ENCODE results near the gene FOXK2.
A peak's percentile ranks its signal among the peaks of the same experiment; 100 is the strongest.

FOXK2 gene

DNA sequence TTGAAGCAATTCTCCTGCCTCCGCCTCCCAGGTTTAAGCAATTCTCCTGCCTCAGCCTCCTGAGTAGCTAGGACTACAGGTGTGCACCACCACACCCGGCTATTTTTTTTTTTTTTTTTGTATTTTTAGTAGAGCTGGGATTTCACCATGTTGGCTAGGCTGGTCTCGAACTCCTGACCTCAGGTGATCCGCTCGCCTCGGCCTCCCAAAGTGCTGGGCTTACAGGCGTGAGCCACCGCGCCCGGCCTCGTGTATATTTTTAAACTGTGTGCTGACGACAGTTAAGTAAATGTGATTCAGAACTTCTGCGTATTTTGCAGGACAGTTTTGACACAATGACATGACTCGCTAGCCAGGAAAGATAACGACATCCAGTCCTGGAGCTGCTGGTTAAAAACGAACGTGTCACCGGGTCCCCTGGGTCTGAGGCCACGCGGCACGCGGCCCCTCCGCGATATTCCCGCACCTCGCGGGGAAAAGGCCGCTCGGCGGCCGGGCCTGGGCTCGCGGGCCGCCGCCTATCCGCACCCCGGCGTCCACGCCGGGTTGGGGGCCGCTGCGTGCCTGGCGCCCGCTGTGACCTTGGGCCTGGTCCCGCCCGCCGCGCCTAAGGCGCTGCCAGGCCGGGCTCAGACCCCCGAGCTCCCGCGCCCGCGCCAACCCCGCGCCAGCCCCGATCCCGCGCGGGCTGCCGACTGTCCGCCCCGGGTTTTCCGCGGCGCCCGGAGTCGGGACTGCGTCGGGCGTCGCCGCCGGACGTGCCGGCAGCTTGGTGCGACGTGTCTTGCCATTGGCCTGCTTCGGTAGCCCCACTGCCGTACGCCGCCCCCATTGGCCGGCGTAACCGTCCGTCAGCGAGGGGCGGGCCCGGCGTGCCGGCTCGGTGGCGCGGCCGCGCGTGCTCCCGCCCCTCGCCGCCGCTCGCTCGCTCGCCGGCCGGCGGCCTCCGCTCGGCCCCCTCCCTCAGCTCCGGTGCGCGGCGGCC, at the start of gene FOXK2:
Gene FOXK2 (plus strand): TSS at position 907 of the 985 bp plus-strand sequence. CDS start 157 bp downstream, outside the sequence.
- peak; percentile 90 for DNase-seq (ENCODE audit: low spot score)

DNA sequence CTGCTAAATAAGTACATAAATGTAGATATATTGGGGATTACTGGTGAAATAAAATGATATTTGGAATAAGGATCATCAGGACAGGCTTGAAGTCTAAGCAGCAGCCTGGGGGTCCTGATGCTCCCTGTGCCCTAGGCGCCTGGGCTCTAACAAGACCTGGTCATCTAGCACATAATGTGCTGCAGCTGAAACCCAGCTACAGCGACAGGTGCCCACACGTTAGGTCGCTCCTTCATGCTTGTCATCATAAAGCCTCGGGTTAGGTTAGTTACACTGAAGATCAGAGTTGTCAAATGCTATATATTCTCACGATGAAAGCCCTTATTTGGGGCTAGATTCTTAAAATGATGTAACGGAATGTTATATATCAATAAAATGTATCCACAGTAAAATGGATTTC, 49.5 kb upstream of the FOXK2 start:
- no peak for DNase-seq (ENCODE audit: low spot score)

DNA sequence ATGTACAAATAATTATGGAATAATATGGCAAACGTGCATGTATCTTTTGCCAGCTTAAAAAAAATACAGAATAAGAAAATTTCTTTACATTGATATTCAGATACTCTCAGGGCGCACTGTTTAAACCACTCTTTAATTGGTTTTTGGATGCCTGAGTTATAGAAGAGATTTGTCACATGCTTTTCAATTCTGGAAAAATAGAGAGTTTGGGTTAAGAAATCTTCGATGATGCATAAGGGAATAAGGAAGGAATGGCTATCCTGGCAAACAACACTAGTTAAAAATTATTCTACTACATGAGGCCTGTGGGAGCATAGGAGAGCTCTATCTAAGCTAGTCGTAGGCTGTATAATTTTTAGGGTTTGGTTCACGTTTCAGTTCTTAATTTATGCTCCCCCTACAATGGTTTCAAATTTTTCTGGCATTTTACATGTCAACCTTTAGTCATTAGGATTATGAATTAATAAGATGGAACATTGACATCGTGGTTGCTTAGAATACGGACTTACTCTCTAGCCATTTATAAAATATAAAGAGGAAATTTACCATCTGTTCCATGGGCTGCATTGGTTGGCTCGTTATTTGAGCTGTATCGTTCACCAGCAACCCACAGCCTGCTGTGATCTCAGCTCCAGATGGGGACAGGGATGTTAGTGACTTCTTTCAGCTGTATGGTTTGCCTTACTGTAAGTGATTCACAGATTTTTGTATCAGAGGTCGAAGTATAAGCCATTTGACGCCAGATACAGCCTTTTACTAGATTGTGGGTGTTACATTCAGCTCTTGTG, 45.1 kb upstream of the FOXK2 start:
- DNase-seq (ENCODE audit: low spot score) = no peak

DNA sequence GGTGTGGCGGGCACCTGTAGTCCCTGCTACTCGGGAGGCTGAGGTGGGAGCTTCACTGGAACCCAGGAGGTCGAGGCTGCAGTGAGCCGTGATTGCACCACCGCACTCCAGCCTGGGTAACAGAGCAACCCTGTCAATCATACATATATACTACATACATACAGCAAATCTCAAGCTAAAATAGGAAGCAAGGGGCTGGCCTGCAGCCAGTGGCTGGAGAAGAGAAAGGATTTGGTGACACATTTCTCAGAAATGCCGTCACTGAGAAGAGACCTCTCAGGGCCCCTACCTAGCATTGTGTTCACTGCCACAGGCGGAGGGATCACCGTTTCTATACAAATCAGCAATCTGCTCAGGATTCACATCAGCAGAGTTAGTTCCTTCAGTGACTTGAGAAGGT, 44.1 kb upstream of the FOXK2 start:
- DNase-seq (ENCODE audit: low spot score) = no peak

DNA sequence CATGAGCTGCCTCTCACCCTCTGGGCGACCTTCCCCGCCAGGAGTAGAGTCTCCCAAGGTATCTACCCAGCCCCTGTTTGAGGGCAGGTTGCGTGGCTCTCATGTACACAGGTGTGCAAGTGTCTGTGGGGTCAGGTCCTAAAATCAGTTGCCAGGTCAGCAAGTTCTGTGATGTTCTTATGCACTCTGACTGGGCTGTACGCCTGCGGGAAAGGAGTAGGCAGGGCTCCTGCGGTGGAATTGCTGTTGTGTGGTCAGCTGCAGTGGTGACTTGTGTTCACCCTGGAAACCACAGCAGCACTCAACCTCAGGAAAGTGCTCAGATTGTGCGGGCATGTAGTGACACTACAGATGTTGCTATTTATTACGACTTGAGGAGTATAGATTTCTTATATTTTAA, 41.6 kb upstream of the FOXK2 start:
- DNase-seq (ENCODE audit: low spot score) = no peak

DNA sequence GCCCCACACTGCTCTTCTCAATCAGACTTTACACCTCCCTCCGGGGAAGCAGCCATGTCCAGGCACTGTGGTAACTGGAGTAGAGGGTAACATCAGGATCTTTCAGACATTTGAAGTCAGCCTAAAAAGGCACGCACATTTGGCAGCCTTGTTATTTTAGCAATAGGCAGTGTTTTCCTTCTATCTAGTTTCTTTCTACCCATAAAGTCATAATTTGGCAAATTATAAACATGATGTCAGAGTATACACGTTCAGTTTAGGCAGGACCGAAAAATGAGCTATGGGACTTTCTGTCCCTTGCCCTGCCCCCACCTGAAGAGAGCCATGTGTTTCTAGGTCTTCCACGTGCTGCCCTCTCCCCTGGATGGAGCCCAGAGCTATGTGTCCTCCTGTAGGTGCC, 39.9 kb upstream of the FOXK2 start:
- no peak for DNase-seq (ENCODE audit: low spot score)

DNA sequence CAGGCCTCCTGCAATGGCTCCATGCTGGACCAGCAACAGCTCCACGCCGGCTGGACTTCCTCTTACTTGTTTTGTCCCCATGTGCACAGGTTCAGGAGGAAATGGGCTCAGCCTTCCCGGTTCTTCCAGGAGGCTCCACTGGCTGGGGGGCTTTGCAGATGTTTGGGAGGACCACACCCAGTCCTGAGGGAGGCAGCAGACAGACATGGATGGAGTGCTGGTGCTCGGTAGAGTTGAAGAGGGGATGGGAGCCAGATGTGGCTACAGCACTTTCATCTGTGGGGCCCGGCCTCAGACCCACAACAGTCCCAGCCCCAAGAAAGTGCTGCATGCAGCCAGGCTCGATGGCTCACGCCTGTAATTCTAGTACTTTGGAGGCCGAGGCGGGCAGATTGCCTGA, 39.2 kb upstream of the FOXK2 start:
- no peak for DNase-seq (ENCODE audit: low spot score)

DNA sequence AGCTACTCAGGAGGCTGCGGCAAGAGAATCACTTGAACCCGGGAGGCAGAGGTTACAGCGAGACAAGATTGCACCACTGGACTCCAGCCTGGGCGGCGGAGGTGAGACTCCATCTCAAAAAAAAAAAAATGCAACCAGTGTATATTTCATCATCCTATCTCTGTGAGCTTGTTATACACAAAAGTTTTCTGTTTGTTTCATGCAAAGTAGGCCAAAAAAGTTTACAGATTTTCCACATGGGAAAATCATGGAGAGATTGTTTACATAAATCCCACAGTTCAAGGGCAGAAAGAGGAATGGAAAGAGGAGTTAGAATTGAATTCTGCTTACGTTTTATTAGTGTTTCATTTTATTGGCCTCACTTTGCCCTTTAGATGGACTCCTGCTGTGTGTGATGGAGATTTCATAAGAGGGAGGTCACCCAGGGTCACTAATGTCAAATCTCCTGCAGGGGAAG, 36.3 kb upstream of the FOXK2 start:
- DNase-seq (ENCODE audit: low spot score) = no peak

DNA sequence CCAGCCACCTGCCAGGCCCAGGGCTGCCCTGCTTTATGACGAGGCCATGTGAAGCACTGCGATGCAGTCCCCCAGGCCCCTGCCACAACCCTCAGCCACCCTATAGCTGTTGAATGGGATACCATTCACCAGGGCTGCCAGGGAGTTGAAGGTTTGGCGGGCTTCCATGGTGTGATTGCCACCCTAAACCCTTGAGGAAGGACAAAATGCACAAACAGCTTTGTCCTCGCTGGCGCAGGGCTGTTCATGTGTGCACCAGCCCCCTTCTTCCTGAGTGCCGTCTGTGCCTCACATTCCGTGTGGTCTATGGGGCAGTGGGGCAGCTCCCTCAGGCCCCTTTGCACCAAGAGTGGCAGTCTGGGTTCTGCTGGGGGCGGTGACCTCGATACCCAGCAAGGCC, 35.7 kb upstream of the FOXK2 start:
- no peak for DNase-seq (ENCODE audit: low spot score)

DNA sequence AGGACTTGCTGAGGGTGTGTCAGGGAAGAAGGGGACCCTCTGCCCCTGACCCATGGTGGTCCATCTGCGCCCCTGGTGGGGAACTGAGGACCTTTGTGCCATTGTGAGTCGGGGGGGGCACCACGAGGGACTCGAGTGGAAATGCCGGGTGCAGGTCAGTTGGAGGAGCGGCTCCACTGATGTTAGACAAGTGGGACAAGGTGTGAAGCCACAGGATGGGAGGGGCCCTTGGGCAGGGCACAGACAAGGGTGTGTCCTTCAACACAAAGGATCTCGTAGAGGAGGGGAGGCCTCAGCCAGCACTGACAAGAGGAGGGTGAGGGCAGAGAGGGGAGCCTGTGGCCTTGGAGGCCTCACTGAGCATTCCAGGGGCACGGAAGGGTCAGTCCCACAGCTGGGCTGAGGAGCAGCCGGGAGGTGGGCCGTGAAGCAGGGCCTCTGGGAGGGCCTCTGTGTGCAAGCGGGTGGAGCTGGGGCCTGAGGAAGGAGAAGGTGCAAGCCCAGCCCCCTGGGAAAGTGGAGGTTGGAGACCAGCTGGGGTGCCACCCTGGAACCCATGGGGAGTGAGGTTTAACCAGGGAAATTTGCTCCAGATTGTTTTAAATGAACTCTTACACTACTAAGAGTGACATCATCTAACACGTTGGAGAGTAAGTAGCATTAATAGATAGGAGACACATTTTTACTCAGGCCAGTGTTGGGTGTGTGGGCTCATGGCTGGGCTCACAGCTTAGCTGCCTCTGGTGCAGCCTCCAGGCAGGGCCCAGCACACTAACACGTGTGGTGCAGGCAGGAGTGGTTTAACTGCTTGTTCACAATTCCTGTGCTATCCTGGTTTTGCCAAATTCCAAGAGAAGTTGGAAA, 33.1 kb upstream of the FOXK2 start:
- no peak for DNase-seq (ENCODE audit: low spot score)

DNA sequence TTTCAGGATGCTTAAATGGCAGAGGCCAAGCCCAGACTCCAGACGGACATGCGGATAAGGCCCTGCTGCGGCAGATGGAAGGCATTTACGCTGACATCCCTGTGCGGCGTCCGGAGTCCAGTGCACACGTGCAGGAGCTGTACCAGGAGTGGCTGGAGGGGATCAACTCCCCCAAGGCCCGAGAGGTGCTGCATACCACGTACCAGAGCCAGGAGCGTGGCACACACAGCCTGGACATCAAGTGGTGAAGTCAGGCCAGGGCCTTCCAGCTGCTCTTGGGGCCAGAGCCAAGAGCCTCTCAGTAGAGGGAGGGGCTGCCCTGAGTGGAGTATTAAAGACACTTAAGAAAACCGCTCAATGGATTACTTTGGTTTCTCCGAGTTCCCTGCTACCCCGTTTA, 31.6 kb upstream of the FOXK2 start:
- no peak for DNase-seq (ENCODE audit: low spot score)

DNA sequence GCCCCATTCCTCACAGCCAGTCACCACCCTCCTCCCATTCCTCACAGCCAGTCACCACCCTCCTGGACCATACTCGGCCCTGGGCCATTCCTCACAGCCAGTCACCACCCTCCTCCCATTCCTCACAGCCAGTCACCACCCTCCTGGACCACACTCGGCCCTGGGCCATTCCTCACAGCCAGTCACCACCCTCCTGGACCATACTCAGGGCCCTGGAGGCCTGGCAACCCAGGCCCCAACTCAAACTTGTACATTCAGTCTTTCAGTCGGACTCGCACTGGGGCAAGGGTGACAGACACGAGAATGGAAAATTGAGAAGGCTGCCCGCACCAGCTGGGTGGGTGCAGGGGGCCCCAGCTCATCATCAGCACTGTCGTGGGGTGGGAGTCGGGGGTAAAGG, 30.4 kb upstream of the FOXK2 start:
- no peak for DNase-seq (ENCODE audit: low spot score)

DNA sequence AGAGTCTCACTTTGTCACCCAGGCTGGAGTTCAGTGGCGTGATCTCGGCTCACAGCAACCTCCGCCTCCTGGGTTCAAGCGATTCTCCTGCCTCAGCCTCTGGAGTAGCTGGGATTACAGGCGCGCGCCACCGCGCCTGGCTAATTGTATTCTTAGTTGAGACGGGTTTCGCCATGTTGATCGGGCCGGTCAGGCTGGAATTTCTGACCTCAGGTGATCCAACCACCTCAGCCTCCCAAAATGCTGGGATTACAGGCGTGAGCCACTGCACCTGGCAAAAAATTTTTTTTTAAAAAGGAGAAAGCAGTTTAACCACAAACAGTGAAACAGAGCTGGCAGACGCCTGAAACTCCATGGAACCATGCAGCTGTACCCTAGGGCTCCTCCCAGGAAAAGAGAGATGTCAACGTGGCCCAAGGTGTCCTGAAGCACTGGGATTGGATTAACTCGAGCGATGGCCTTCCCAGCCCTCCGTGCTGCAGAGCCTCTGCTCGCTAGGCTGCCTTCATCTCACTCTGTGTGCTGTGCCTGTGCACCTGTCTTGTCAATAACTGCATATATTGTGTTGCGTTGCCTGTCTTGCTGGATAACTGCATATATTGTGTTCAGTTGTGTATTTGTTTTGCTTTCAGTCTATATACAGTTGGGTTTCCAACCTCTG, 29.6 kb upstream of the FOXK2 start:
- DNase-seq (ENCODE audit: low spot score) = no peak

DNA sequence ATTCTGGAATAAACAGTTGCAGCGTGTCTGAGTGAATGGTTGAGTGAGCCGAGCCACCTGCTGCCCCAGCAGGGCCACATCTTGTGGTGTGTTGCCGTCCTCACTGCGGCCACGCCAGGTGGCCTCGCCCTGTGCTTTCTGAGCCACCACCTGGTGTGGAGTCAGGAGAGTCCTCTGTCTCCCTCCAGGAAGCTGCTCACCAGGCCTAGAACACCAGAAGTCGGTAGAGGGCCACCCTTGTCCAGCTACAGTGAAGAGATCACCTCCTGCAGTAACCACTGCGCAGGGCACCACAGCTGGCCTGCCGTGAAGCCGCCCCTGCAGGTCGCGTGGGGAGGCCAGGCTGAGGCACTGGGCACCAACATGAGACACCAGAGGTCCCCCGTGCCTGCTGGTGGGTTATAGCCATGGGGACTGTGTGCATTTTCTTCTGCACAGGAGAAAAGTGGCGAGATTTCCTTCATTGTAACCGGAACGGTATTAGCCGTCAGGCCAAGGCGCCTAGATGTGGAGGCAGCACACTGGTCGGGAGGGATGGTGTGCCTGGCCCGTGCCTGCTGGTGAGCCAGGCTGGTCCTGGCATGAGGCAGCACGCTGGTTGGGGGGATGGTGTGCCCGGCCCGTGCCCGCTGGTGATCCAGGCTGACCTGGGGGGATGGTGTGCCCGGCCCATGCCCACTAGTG, 28.9 kb upstream of the FOXK2 start:
- no peak for DNase-seq (ENCODE audit: low spot score)

DNA sequence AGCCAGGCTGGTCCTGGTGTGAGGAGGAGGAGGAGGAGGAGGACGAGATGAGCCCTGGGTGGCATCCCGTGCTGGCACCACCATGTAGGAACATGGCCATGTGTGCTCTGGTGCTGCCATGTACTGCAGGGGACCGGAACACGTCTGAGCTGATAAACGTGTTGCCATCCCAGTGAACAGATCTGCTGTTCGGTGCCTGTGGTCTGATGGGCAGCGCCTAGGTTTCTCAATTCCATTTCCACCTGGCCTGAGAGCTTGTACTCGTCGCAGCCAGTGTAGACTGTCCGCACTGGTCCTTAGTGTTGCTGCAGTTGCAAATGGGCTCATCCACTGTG, 28.4 kb upstream of the FOXK2 start:
- no peak for DNase-seq (ENCODE audit: low spot score)

DNA sequence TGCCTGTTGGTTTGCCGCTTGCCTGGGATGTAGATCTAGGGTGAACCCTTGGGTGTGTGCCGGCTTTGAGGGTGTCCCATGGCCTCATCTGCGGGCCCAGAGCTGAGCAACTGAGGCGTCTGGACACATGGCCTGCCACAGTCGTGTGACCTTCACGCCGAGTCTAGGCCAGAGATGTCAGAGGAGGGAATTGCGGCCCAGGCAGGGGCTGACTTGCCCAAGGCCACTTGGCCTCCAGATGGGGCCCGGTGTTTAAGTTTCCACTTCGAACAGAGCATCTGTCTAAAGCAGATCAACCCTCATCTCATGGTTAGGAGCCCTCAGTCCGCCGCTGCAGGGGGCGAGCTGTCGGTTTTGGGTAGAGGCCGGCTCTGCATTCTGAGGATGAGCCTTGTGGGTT, 28.0 kb upstream of the FOXK2 start:
- no peak for DNase-seq (ENCODE audit: low spot score)

DNA sequence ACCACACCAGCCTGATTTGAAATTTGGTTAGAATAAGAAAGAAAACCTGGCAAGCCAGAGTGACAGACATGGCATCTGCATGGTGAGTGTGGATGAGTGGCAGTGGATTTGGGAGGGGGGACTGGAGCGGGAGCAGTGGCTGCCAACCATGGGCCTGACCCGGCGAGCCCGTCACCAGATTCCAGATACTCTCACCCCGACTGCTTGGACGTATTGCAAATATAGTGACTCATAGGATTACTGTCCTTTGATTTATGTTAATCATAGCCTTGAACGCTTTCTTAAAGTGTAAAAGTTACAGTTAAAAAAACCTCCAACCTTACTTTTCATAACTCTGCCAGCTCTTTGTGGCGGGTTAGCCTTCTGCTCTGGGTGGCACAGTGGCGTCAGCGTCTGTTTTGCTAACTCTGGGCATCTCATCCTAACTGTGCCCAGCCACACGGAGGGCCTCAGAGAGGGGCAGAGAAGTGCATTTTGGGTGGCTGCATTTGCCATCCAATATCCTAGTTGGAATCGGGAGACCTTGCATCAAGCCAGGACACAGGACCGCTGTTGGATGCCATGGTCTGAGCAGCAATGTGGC, 26.8 kb upstream of the FOXK2 start:
- DNase-seq (ENCODE audit: low spot score) = no peak

DNA sequence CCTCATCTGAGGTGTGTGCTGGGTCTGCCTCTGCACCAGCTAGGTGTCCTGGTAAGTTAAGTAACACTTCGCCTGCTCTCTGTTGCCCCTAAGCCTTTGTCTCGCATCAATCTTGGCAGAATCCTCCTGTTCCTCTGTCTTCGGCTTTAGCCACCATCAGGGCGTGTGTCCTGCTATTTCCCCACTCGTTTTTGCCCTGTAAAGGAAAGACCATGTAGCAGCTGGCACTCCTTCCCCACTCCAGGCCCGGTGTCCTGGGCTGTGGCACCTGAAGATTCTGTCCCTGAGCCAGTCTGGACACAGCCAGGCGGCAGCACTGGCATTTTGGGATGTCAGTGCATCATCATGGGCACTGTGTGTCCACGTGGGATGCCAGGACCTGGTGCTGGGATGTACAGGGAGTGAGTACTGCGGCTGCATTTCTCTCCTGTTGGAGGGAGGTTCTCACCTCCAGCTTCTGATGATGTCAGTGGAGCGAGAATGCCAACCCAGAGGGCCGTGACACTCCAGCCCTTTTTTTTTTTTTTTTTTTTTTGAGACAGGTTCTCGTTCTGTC, 26.2 kb upstream of the FOXK2 start:
- no peak for DNase-seq (ENCODE audit: low spot score)

DNA sequence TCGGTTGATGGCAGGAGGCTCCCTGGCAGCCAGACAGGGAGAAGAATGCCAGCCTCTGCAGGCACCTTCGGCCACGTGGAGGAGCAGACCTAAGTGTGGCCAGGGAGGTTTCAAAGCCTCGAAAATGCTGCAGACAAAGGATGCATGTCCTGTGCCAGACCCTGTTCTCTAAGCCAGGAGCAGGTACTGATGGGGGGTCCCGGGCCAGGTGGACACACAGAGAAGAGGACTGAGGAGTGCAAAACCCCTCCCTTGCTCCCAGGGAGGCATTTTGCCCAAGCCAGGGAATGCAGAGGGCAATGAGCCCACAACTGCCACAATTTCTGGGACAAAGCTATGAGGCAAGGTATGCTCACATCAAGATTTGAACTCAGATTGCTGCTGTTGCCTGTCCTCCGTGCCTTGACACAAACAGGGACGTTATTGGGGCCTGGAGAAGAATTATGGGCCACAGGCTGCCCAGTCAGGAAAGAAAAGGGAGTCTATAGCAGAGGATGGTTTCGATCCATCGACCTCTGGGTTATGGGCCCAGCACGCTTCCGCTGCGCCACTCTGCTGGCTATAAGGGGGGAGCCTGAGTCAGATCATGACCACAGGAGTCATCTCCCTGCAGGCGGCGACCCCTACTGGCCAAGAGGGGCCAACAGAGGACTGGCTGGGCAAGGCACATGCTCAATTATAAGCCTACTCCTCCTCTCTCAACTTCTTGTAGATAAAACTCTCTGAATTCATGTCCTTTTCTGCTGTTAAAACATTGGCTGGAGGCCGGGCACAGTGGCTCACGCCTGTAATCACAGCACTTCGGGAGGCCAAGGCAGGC, 25.1 kb upstream of the FOXK2 start:
- DNase-seq (ENCODE audit: low spot score) = peak; percentile 99

Measured in COLO829 (cell line).